HG02798 (cell line): Measurements from ENCODE around the gene TMEM258.

Experiments used
- ATAC-seq: cut with Tn5 transposase; IDR thresholded peaks from one replicate; pipeline ENCODE4 v1.9.1; 2021; ENCODE audit warnings: mild to moderate bottlenecking; ENCODE audit not compliant: unreplicated experiment, poor library complexity

TMEM258 gene

DNA sequence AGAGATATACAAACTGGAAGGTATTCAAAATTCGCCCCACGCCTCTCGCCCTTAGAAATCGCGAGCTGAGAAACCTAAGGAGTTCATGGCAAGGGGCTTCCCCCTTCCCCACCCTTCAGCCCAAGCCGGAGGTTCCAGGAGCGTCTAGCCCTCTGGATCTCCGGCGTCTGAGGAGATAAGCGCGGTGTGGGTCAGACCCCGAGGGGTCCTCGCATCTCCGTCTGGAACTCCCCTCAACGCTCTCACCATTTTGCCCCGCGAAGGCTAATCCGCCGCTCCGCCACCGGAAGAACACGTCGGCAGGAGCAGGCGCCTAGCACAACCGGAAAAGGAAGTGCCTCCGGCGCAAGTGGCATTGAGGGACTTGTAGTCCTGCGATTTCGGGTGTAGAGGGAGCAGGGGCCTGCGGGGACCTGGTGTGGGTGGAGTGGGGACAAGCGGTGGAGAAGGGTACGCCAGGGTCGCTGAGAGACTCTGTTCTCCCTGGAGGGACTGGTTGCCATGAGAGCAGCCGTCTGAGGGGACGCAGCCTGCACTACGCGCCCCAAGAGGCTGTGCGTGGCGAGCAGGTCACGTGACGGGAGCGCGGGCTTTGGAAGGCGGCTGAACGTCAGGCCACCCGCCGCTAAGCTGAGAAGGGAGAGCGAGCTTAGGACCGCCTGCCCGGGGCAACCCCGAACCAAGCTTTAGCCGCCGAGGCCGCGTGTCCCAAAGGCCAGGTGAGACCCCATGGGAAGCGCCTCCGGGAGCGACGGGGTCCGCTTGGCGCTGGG, at the start of gene TMEM258, which contains the start of gene FEN1:
TMEM258 (minus strand) TSS at position 290 of the 773 bp plus-strand sequence; CDS start at position 249, 41 bp downstream.
FEN1 (plus strand) TSS at position 602 of the 773 bp plus-strand sequence. CDS start 2,451 bp downstream, outside the sequence.
- ATAC-seq = peak; percentile 89

DNA sequence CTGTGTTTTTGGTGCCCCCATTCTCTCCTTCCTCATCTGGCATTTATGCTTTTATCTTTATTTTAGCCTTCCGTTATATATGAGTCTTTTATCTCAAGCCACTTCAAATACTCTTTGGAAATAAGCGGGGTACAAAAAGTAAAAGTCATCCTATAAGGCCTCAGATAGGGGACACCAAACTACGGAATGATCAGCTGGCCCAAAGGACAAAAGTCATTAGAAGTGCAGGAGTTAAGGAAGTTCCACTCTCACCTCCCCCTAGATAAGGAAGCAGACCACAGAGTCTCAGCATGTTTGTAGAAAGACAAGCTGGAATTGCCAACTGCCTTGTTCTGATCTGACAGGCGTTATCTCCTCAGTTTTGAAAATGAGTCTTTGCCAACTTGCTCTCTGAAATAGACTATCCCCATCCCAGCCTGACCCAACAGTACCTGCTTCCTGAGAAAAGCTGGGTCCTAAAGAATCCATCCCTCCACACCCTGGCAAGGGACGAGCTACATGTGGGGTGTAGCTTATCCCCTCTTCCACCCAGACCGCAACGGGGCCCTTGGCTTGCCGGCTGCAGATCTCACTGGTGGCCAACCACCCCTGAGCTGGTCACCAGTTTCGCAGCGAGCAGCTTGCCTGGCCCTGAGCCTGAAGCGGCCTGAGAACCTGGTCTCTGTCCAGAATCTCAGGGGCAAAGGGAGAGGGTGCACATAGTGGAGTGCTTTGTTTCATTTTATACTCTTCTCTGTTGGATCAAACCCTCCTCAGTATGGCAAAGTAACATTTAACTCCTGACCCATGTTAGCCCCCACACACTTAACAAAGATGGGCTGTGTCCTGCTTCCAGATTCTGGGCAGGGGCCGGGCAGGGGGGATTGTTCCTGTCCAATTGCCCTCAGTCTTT, 49.5 kb upstream of the TMEM258 start:
- no peak for ATAC-seq

- no peak for ATAC-seq
Observed at GRCh38 chr11:61840371-61840770, 48.0 kb upstream of the TMEM258 start.

DNA sequence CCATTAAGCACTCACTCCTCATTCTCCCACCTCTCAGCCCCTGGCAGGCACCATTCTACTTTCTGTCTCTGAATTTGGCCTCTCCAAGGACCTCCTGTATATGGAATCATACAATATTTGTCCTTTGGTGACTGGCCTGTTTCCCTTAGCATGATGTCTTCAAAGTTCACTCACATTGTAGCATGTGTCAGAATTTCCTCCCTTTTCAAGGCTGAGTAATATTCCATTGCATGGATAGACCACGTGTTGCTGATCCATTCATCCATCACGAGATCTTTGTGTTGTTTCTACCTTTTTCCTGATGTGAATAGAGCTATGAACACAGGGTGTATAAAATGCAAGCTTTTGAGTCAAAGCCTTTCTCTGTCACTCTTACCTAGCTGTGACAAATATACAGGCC, 47.3 kb upstream of the TMEM258 start:
- no peak for ATAC-seq

- ATAC-seq = no peak
Observed at GRCh38 chr11:61838921-61839320, 46.5 kb upstream of the TMEM258 start.

DNA sequence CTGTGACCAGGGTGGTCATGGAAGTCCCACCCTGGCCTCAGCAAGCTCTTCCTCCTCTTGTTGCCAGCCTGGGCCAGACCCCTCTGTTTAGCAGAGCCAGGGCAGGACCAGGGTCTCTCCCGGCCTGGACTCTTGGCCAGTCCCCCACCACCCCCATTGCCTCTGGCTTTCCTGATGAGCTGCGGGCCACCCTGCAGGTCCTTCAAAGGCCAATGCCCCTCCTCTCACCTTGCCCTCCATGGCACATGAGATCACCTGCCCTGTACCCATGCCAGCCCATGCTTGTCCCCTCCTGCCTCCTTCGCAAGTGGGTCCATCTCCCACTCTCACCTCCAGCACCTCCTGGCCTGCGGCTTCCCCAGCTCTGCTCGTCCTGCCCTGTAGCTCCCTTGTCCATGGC, 46.1 kb upstream of the TMEM258 start:
- no peak for ATAC-seq

GRCh38 chr11:61837411-61838005, 45.1 kb upstream of the TMEM258 start:
- no peak for ATAC-seq

- ATAC-seq = no peak
Observed at GRCh38 chr11:61836193-61836592, 43.8 kb upstream of the TMEM258 start.

- peak; percentile 88 for ATAC-seq
Observed at GRCh38 chr11:61834278-61835048, 42.1 kb upstream of the TMEM258 start.

DNA sequence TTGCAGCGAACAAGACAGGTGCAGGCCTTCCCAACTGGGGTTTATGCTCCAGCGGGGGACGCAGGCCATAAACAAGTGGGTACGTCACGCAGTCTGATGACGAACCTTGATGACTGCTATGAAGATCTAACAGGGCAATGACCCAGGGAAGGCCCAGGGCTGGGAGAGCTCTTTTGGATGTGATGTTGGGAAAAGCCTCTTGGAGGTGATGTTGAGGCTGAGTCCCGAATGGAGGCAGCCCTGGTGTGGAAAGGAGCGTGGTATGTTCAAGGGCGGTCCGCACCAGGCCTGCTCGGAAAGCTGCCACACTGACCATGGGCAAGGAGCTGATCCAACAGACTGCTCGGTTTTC, 41.5 kb upstream of the TMEM258 start:
- ATAC-seq = no peak

GRCh38 chr11:61833471-61833870, 41.1 kb upstream of the TMEM258 start:
- ATAC-seq = no peak

- no peak for ATAC-seq
Observed at GRCh38 chr11:61832754-61833153, 40.4 kb upstream of the TMEM258 start.

DNA sequence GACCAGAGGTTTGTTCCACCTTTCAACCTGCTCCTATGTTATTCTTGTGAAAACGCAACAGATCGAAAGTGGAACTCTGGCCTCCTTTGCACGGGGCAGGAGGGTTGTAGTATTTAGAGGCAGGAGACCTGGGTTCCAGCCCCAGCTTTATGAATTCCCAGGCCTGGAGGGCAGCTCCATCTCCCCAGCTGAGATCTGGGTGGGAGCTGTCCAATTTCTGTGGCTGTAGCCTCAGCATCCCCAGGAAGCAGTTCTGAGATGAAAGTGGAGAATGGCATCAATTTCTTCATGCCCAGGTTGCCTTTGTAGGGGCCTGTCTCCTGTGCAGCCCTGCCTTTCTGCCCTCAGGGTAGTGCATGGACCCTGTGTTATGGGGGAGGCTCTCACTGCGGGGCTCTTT, 39.8 kb upstream of the TMEM258 start:
- ATAC-seq = no peak

- ATAC-seq = no peak
Observed at GRCh38 chr11:61830237-61831105, 38.1 kb upstream of the TMEM258 start.

DNA sequence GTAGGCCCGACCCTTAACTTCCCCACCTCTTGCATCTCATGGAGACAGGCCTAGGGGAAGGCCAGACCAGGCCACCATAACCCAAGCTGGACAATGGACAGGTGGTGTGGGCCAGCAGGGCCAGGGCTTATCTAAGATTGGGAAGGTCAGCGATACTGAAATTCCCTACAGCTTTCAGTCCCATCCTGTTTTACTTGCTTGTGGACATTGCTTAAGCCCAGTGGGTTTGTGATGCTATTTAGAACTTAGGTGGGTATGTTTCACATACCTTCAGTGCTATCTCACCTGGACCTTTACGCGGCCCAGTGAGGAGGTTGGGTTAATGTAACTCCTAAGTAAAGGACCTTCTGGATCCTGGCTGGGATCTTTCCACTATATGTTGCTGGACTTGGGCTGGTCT, 37.4 kb upstream of the TMEM258 start:
- no peak for ATAC-seq

DNA sequence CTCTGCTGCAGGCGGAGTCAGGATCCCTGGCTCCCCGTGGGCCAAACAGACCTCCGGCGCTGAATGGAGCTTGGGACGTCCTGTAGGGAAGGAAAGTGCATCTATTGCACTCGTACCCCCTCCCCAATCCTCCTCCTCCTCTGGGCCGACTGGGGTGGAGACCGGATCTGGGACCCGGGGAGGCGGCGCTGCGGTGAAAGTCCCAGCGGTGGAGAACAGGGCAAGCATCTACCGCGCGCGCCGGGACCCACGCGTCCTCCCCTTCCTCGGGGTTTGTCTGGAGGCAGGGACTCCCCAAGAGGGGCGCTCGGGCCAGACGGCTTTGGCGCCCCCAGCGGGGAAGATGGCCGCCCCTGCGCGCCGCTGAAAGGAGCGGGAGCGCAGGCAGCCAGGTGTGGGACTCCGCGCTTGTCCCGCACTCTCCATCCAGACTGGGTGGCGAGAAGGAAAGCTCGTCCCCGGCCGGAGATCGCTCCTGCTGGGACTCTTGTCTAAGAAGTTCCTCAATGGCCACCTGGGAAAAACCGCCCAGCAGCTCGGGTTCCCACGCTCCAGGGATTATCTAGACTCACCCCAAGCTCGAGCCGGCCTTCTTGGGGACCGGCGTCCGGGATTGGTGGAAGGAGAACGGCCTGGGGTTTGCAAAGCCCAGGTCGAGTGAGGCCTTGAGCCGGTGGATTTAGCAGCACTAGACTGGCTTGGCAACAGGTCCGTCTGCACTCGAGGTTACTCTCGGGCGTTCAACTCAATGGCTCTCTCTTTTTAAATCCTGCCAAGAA, 36.4 kb upstream of the TMEM258 start:
- peak; percentile 32 for ATAC-seq

GRCh38 chr11:61828379-61828628, 35.9 kb upstream of the TMEM258 start:
- no peak for ATAC-seq

DNA sequence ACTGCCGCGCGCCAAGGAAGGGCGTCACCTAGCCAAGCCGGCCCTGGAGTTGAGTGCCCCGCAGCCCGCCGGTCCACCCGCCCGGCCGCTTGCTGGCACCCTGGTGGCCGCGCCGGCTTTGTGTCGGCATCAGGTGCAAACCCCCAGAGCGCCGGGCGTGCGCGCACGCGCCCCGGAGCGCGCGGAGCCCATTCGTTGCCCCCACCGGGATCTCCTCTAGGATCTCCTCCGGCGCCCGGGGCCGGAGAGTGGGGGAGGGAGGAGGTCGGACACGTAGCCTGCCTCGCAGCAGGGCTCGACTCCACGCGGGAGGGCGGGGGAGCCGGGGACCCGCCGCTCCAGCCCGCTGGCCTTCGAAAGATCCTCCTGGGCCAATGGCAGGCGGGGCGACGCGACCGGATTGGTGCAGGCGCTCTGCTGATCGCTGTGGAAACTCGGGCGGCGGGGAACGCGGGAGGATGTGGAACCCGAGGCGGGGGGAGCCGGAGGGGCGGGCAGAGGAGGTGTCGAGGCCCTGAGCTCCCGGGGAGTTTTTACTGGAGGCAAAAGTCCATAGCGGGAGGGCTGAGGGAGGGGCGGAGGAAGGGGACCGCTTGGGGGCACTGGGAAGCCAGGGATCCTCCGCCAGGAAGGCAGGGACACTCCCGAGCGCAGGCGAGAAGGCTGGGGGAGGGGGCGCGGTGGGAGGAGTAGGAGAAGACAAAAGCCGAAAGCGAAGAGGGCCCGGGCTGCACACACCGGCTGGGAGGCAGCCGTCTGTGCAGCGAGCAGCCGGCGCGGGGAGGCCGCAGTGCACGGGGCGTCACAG, 35.4 kb upstream of the TMEM258 start, which contains the start of gene FADS2:
FADS2 (plus strand) TSS at position 730 of the 808 bp plus-strand sequence. CDS start 91 bp downstream, outside the sequence.
- peak; percentile 80 for ATAC-seq
